ENCODE results near the gene SH3D21. TPM values are rescaled to one million over a fixed set of nuclear protein-coding genes. Genes with fewer than 3 reads are reported as not detected.

SH3D21 gene
- total RNA-seq, 1 experiment from 2014 or later: 18.3 TPM

DNA sequence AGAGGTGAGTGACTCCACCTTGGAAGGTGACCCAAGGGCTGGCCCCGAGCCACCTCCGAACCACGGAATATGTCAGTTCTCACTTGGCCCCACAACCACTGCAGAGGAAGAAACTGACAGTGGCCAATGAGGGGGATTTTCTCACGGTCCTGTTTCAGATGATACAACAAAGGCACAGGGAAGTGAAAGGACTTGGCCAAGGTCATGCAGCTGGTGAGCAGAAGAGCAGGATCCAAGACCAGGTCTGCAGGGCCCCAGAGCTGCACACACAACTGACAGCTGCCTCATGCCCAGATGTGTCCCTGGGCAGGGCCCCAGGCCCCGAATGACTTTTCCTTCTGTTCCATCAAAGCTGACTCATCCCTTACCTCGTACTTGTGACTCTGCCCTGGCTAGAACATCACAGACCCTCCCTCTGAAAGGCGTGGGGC lies 43.1 kb downstream of the SH3D21 start:
- Histone ChIP-seq H3K4me2 (ENCODE audit: insufficient read depth, insufficient read length, low read length) (no peak overlapping the region), H3K27ac (ENCODE audit: insufficient read length, low read depth, low read length) (no peak overlapping the region), H2BK15ac (ENCODE audit: low read depth, low read length) (no peak overlapping the region), H3K79me2 (ENCODE audit: insufficient read depth, low read length) (no peaks in the 10 kb centered on the region), H2BK5ac (ENCODE audit: insufficient read length, low read length) (no peak overlapping the region), H3K4me1 (ENCODE audit: insufficient read depth, low read length) (0 out of 2 replicates have a peak, but pooled peaks cover 2% of the 10 kb centered on the region), H3K23ac (ENCODE audit: insufficient read length, low read depth, low read length) (no peak overlapping the region), H3K23me2 (ENCODE audit: insufficient read length, low read depth, low read length, poor library complexity, severe bottlenecking) (no peaks in the 10 kb centered on the region), H3K27me3 (ENCODE audit: insufficient read depth, low read length) (no peaks in the 10 kb centered on the region), H4K20me1 (ENCODE audit: control insufficient read depth, insufficient read depth, insufficient read length) (no peaks in the 10 kb centered on the region), H3T11ph (ENCODE audit: low read length) (no peak overlapping the region), H2BK20ac (ENCODE audit: low read depth, low read length, poor library complexity, severe bottlenecking) (no peak overlapping the region), H4K5ac (ENCODE audit: insufficient read length, low read depth, low read length) (no peak overlapping the region), H2AK5ac (ENCODE audit: insufficient read length, low read length) (no peak overlapping the region), H3K79me1 (ENCODE audit: insufficient read depth, low read depth, low read length, poor library complexity, severe bottlenecking) (no peaks in the 10 kb centered on the region), H4K91ac (ENCODE audit: insufficient read length, low read depth, low read length) (no peak overlapping the region), H2BK12ac (ENCODE audit: insufficient read length, low read depth, low read length) (no peak overlapping the region), H4K8ac (replicated peaks; ENCODE audit: insufficient read length, low read depth, low read length) (no peak overlapping the region), H3K18ac (ENCODE audit: insufficient read length, low read depth, low read length) (no peak overlapping the region), H2BK120ac (ENCODE audit: low read depth, low read length, poor library complexity, severe bottlenecking) (no peak overlapping the region), H3K9ac (ENCODE audit: extremely low read depth, insufficient read length, low read length) (no peak overlapping the region), H3K4ac (ENCODE audit: low read depth, low read length) (no peak overlapping the region), H3K9me3 (ENCODE audit: control insufficient read depth, low read depth, low read length) (no peaks in the 10 kb centered on the region), H3K56ac (ENCODE audit: insufficient read length, low read depth, low read length) (no peak overlapping the region), H3K14ac (ENCODE audit: insufficient read depth, low read length) (no peak overlapping the region), H2AFZ (ENCODE audit: low read length) (no peak overlapping the region)
- Mint-ChIP-seq H3K4me3 (no peak overlapping the region), H3K9me3 (no peaks in the 10 kb centered on the region), H3K36me3 (ENCODE audit: insufficient read depth in 1 of 3, low read depth in 3 of 3) (peaks cover 20 to 50% (median 29%) of the 10 kb centered on the region in 3 experiments; a peak in 6 of 7 replicates), H3K4me1 (peaks cover 7 to 11% of the 10 kb centered on the region in 2 experiments), H3K27me3 (ENCODE audit: low read depth) (no peaks in the 10 kb centered on the region), H3K27ac (no peak overlapping the region; a peak in 1 of 7 replicates)
- DNase-seq: no peak
- no CpG with 5 or more reads among the region's 7 CpGs for WGBS (ENCODE audit: extremely low coverage, insufficient read length, low lambda C conversion rate)
- TF ChIP-seq, protein P1, sequence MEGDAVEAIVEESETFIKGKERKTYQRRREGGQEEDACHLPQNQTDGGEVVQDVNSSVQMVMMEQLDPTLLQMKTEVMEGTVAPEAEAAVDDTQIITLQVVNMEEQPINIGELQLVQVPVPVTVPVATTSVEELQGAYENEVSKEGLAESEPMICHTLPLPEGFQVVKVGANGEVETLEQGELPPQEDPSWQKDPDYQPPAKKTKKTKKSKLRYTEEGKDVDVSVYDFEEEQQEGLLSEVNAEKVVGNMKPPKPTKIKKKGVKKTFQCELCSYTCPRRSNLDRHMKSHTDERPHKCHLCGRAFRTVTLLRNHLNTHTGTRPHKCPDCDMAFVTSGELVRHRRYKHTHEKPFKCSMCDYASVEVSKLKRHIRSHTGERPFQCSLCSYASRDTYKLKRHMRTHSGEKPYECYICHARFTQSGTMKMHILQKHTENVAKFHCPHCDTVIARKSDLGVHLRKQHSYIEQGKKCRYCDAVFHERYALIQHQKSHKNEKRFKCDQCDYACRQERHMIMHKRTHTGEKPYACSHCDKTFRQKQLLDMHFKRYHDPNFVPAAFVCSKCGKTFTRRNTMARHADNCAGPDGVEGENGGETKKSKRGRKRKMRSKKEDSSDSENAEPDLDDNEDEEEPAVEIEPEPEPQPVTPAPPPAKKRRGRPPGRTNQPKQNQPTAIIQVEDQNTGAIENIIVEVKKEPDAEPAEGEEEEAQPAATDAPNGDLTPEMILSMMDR (conservative IDR thresholded peaks at IDR 0.05): no peak

Measured in H9 (cell line).